Mammary epithelial cell (primary cell): Measurements from ENCODE around the gene CDH4.

Experiments
- CTCF ChIP-seq, 2 donors: IDR thresholded peaks in 1 of 2; conservative IDR thresholded peaks in 1 of 2; 2 replicates each; pipeline ENCODE4 v1.5.1; 2011 to 2012; ENCODE audit warnings: inconsistent platforms in 2 of 2, low read length in 2 of 2, mild to moderate bottlenecking in 2 of 2, control low read depth in 1 of 2, low read depth in 1 of 2; ENCODE audit not compliant: insufficient read depth in 1 of 2; ENCODE audit errors: extremely low read depth in 1 of 2
- EZH2 ChIP-seq: IDR thresholded peaks from 2 replicates; pipeline ENCODE4 v1.6.1; 2012; ENCODE audit warnings: low read length, inconsistent platforms, borderline replicate concordance

DNA sequence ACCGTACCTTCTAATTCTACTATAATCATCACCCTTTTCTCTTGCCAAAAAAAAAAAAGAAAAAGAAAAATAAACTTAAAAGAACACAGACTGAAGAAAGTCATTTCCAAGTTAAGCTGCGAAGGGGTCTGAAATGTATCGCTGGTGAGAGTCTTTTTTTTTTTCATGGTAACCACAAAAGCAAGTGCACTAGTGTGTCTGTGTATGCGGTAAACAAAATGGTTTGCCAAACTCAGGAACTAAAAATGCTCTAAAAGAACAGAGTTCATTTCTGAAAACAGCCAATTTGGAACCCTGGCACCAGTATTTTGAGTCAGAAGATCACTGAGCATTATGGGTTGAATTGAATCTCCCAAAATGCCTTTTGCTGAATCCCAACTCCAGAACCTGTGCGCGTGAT lies 46.6 kb downstream of the CDH4 start:
- TF ChIP-seq EZH2 (no peak), CTCF (conservative IDR thresholded peaks at IDR 0.05 in 1 of 2, IDR thresholded peaks at IDR 0.05 in 1 of 2; ENCODE audit: extremely low read depth in 1 of 2, insufficient read depth in 1 of 2, low read depth in 1 of 2, low read length in 2 of 2) (no peak)
